DMS53 treated with DMSO at 0.1 percent for 48 hours (cell line): ENCODE data around the gene MAT2A.

ENCODE experiments used
- DNase-seq: peaks from one replicate; lab custom pipeline; 2025; ENCODE audit not compliant: unreplicated experiment; lab: John Stamatoyannopoulos, UW

Gene MAT2A

GRCh38 chr2:85538507-85539360 is at the start of gene MAT2A:
Gene MAT2A (plus strand): TSS chr2:85539168. CDS start chr2:85539288, 120 bp downstream.
- DNase-seq = peak; percentile 95

DNA sequence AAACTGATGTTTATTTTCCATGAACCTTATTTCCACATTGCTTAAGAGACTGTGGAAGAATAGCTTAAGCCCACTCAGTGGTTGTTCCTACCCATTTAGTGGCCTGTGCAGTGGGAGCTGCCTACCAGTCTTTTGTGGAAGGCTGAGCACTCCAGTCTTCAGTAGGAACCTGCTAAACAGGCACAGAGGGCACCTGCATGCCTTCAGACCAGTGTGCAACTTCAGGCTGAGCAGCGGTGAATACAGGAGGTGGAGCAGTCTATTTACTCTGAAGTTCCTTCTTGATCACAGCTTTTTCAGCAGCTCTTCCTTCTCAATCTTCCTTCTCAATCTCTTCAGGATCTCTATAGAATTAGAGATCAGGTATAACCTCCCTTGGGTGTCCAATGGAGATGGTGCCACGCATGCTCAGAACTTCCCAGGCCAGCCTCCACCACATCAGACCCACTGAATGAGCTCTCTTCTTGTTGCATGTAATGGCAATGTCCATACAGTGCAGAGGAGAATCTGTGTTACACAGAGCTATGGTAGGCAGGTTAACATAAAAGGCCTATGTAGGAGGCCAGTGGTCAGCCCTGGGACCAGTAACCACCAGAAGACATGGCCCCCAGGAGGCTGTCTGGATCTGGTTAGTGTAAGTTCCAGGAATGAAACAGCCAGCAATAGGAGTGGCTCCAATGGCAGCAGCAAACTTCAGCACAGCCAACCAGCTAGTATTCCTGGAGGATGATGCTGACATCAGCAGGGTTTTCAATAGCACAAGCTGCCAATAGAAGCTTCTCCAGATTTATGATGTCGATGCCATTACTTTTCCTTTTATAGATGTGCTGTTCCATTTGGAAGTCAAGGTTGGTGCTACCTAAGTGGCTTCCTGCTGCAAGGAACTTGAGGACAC is 47.9 kb upstream of the MAT2A start:
- DNase-seq = no peak

- DNase-seq = no peak
These were observed 42.5 kb upstream of the MAT2A start for GRCh38 chr2:85496436-85496835.

GRCh38 chr2:85497944-85498630 is 40.9 kb upstream of the MAT2A start:
- no peak for DNase-seq

GRCh38 chr2:85501248-85501647 is 37.7 kb upstream of the MAT2A start:
- no peak for DNase-seq

GRCh38 chr2:85502720-85503119 is 36.2 kb upstream of the MAT2A start:
- DNase-seq = no peak

- DNase-seq = no peak
These were observed 35.7 kb upstream of the MAT2A start for GRCh38 chr2:85503168-85503850.

GRCh38 chr2:85503851-85504777 is 34.9 kb upstream of the MAT2A start:
- DNase-seq = no peak

- peak; percentile 96 for DNase-seq
These were observed 34.1 kb upstream of the MAT2A start for GRCh38 chr2:85504778-85505261.

GRCh38 chr2:85505551-85506238 is 33.3 kb upstream of the MAT2A start:
- DNase-seq = no peak

- DNase-seq = no peak
These were observed 32.2 kb upstream of the MAT2A start for GRCh38 chr2:85506768-85507181.

- no peak for DNase-seq
These were observed 27.8 kb upstream of the MAT2A start for GRCh38 chr2:85511008-85511811.

GRCh38 chr2:85514323-85514722 is 24.6 kb upstream of the MAT2A start:
- no peak for DNase-seq

DNA sequence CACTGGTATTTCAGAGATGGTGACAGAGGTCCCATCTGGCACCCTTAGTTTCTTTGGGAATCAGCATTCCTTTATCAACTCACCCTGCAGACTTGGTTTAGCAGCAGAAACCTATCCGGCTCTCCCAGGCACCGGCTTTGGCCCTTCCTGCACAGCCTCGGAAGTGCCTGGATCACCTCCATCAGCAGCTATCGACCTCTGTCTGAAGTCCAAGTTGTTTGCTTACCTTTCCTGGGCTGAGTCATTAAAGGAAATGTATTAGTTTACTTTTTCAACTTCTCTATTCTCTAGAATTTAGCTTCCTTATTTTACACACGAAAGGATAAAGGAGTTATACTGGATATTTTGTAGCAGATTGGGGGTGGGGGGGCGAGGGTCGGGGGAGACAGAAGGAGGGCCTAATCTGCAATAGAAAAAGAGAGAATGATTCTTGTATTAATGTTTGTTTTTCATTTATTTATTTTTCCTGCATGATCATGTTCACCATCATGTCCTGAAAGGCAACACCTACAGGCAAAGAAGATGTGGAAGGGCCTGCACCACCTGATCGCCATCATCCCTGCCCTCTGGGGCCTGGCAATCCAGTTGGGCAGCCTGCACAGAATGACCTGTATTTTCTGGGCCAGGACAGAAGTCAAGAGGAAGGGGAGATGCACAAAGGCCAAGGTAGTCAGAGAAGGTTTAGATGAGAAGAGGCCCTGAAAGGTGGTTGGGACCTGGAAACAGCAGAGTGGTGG is 22.1 kb upstream of the MAT2A start:
- peak; percentile 60 for DNase-seq

DNA sequence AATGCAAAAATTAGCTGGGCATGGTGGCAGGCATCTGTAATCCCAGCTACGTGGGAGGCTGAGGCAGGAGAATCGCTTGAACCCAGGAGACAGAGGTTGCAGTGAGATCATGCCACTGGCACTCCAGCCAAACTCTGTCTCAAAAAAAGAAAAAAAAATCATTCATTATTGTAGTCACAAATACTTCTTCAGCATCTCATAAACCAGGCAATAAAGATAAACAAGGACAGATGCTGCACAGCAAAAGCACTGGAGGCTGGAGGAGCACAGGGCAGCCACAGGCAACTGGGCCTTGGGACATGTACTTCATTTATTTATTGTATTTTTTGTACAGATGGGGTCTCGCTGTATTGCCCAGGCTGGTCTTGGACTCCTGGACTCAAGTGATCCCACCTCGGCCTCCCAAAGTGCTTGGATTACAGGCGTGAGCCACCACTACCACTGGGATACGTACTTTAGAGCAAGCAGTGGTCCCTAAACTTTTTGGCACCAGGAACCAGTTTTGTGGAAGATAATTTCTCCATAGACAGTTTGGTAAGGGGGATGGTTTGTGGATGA is 16.8 kb upstream of the MAT2A start:
- no peak for DNase-seq

DNA sequence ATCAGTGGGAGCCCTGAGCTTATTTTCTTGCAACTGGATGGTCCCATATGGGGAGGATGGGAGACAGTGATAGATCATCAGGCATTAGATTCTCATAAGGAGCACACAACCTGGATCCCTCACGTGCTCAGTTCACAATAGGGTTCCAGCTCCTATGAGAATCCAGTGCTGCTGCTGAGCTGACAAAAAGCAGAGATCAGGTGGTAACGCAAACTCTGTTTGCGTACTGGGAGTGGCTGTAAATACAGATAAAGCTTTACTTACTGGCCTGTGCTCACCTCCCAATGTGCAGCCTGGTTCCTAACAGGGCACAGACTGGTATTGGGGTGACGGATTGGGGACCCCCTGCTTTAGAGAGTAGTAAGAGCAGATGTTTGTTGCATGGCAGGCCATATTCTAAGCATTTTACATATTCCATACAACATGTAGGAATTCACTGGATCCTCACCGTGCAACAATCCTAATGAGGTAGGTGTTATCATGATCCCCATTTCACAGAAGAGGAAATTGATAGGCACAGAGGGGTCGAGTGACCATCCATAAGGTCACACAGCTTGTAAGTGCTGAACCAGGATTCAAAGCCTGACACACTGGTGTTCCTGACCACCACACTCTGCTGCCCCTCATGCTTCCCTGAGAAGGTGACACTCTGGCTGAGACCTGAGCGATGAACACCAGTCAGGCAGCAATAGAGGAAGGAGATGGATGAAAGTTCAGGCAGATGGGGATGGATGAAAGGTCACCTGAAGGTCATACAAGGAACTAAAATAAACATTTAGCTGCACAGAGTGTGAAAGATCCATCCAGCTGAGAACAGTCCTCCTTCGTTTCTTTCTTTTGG is 15.7 kb upstream of the MAT2A start:
- DNase-seq = no peak
